GM19455 (cell line): Measurements from ENCODE around the gene IDE.

Experiments
- ATAC-seq: cut with Tn5 transposase; IDR thresholded peaks from one replicate; pipeline ENCODE4 v1.9.1; 2021; ENCODE audit not compliant: unreplicated experiment

The IDE gene

GRCh38 chr10:92567952-92568600 lies 5.8 kb downstream of the IDE start:
- ATAC-seq, result no peak

GRCh38 chr10:92562424-92562823 lies 11.5 kb downstream of the IDE start:
- ATAC-seq, result no peak

DNA sequence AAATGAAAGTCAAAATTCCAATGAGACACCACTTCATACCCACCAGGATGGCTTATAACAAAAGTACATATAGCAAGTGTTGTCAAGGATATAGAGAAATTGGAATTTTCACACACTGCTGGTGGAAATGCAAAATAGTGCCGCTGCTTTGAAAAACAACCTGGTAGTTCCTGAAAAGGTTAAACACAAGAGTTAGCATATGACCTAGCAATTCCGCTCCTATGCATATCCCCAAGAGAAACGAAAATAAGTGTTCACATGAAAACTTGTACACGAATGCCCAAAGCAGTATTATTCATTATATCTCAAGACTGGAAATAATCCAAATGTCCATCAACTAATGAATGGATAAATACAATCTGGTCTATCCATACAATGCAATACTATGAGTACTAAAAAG lies 14.8 kb downstream of the IDE start:
- ATAC-seq, result no peak

- no peak for ATAC-seq
Measured at GRCh38 chr10:92553959-92554358, 19.9 kb downstream of the IDE start.

GRCh38 chr10:92552310-92552709 lies 21.6 kb downstream of the IDE start:
- no peak for ATAC-seq

DNA sequence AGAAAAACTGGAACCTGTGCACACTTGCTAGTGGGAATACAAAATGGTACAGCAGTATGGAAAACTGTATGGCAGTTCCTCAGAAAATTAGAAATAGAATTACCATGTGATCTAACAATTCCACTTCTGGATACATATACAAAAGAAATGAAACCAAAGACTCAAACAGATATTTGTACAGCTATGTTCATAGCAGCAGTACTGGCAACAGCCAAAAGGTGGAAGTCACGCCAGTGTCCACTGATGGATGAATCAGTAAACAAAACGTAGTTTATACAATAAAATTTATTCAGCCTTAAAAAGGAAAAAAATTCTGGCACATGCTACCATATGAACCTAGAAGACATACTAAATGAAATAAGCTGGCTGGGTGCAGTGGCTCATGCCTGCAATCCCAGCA lies 23.0 kb downstream of the IDE start:
- ATAC-seq, result no peak

GRCh38 chr10:92547676-92548075 lies 26.2 kb downstream of the IDE start:
- ATAC-seq, result no peak

GRCh38 chr10:92545556-92545955 lies 28.3 kb downstream of the IDE start:
- ATAC-seq, result no peak

DNA sequence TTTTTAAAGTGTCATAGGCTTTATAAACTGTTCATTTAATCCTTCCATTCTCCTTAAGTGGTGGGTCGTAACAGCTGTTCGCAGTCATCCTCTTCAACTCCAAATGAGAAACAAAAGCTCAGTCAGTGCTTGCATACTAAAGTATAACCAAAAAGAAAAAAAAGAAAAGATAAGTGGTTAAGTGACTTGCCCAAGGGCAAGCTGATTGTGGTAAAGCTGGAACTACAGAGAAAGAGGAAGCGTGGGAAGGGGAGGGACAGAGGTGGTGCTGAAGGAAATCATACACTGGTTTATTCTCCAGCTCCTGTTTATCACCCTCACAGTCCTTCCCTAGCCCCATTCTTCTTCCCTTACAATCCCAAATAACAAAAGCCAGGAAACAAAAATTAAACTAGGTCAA lies 29.6 kb downstream of the IDE start:
- no peak for ATAC-seq

- ATAC-seq, result no peak
Measured at GRCh38 chr10:92542458-92542857, 31.4 kb downstream of the IDE start.

DNA sequence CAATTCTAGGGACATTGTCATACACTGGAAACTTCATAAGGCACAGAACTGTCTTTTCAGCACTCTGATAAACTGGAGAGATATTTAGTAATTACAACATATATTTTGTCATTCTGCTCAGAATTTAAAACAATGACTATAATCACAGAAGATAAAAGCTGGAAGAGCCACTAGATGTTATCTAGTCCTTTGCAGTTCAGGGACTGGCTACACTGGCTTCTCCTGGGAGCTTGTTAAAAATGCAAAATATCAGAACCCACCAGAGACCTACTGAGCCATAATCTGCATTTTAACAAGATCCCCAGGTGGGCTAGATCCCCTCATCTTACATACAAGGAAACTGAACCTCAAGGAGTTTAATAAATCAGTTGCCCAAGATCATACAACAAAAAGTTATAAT lies 32.3 kb downstream of the IDE start:
- ATAC-seq, result no peak

DNA sequence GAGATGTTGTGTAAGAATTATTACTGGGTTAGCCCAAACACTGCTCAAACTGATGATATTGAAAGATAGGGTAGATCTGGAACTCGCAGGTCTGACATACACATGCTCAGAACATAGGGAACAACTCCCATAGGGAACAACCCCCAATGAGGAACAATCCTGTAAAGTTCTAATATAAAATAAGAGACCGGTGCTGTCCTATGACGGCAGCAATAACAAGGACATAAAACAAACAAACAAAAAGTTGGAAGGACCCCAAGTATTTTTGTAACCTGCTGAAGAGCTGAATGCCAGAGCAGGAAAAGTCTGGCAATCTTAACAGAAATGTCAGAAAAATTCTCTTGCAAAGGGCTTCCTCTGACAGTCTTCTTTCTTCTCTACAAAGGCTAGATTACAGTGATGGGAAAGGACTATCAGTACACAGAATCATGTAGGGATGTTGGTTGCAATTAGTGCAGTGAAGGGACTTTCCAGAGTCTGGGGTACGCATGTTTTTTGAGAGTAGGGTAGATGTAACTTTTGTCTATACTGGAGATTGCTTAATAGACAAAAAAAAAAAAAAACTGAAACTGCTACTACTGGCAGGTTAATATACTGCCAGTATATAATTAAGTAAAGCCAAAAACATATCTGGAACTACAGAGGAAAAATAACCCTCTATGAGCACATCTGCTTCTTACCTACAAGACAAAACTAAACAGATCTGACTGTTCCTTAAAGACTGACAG lies 35.5 kb downstream of the IDE start:
- ATAC-seq, result no peak

DNA sequence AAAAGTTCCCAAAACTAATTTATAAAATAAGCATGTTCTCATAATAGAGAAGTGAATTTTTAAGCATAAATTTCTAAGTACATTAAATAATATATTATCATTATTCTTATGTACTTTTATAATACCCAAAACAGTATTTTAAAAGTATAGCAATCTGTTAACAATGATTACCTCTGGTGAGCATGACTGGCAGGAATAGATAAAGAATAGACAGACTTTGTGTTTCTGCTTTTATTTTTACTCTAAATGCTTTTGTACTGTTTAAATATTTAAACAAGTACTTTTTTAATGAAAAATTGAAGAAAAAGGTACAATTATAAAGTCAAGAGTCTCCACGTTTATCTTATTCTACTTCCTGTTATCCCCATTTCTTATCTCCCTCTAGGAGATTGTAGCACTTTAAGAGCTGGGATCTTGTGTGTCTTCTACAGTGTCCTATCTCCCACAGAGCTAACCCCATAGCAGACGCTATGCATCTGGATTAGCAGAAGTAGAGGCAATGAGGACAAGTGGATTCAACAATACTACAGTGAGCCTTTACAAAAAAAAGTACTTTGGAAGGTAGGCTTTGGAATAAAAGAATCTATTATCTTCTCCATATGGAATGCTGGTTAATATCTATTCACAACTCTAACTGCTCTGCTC lies 42.9 kb downstream of the IDE start:
- no peak for ATAC-seq

GRCh38 chr10:92530421-92530820 lies 43.5 kb downstream of the IDE start:
- ATAC-seq, result no peak

DNA sequence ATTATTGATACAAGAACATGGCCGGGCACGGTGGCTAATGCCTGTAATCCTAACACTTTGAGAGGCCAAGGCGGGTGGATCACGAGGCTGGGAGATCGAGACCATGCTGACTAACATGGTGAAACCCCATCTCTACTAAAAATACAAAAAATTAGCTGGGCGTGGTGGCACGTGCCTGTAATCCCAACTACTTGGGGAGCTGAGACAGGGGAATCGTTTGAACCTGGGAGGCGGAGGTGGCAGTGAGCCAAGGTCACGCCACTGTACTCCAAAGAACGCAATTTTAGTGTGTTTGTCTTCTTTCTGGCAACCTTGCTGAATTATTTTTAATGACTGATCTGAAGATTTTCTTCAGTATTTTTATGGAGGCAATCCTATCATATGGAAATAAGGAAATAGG lies 46.2 kb downstream of the IDE start:
- no peak for ATAC-seq

- ATAC-seq, result no peak
Measured at GRCh38 chr10:92523639-92524038, 50.3 kb downstream of the IDE start.

DNA sequence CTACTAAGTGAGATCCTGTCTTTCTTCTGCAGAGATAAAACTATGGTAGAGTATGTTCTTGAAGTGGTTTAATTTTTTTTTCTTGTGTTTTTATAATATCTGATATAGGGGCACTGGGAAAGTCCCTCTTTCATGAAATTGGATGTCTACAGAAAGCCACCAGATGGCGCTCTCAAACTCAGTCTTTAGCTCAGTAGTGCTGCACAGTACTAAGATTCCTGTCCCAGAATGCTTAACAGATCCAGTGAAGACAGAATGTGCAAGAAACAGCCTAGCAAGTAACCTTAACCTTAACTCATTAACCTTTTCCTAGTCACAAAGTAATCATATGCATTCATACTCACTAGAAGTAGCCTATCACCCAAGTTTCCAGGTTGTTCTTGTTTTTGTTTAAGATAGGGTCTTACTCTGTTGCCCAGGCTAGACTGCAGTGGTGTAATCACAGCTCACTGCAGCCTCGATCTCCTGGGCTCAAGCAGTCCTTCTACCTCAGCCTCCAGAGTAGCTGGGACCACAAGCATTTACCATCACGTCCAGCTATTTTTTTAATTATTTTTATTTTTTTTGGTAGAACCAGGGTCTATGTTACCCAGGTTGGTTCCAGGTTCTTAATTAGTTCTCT lies 56.7 kb downstream of the IDE start:
- no peak for ATAC-seq

DNA sequence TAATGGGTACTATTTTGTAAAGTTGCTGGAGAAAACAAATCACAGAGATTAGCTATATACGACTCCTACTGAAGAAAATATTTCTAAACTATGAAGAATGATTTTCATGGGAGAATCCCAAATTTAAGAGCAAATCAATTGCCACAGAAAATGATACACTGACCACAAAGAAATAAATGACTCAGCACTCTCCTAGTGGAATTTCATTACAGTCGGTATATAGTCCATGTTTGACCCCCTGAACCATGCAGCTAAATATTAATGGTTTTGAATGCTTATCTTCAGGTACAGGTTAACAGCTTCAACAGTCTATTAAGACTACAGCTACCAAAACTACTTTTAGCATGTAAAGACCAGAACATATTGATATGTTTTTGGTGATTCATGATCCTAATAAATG lies 65.0 kb downstream of the IDE start:
- ATAC-seq, result no peak

- ATAC-seq, result no peak
Measured at GRCh38 chr10:92506336-92506735, 67.6 kb downstream of the IDE start.

GRCh38 chr10:92505044-92505443 lies 68.8 kb downstream of the IDE start:
- no peak for ATAC-seq

GRCh38 chr10:92502296-92502808 lies 71.5 kb downstream of the IDE start:
- ATAC-seq, result no peak

DNA sequence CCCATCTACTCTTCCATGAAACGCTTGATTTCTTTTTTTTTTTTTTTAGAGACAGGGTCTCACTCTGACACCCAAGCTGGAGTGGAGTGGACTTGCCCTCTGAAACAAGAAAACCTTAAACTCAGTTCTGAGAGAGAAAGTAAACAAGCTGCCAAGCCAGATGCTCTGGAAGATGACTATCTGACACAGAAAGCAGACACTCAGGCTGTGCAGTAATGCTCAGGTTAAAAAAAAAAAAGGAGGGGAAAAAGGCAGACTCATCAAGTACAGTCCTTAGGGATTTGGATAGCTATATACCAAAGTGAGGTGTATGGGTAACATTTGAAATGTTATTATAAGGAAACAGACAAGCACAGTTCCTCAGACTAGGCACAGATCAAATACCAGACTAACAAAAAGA lies 80.5 kb downstream of the IDE start:
- no peak for ATAC-seq
